GM21381 (cell line): Measurements from ENCODE around the gene GTPBP1.
A peak's percentile ranks its signal among the peaks of the same experiment; 100 is the strongest.

Experiments used
- ATAC-seq: cut with Tn5 transposase; IDR thresholded peaks from one replicate; pipeline ENCODE4 v1.9.1; 2021; ENCODE audit warnings: mild to moderate bottlenecking, moderate library complexity; ENCODE audit not compliant: unreplicated experiment

The GTPBP1 gene

GRCh38 chr22:38700789-38701628 is 4.7 kb upstream of the GTPBP1 start, which contains the start of gene JOSD1:
Gene JOSD1 (minus strand): TSS chr22:38700943. CDS start chr22:38699987, 956 bp downstream.
- peak; percentile 51 for ATAC-seq

- no peak for ATAC-seq
These were observed 1.0 kb upstream of the GTPBP1 start for GRCh38 chr22:38704654-38705234.

- peak; percentile 3 for ATAC-seq
These were observed 557 bp downstream of the GTPBP1 start for GRCh38 chr22:38706101-38706900.

- ATAC-seq = no peak
These were observed 1.1 kb downstream of the GTPBP1 start for GRCh38 chr22:38706901-38707195.

- ATAC-seq = no peak
These were observed 1.6 kb downstream of the GTPBP1 start for GRCh38 chr22:38707346-38707745.

GRCh38 chr22:38707984-38708383 is 2.2 kb downstream of the GTPBP1 start:
- ATAC-seq = no peak

- no peak for ATAC-seq
These were observed 3.6 kb downstream of the GTPBP1 start for GRCh38 chr22:38709306-38709705.

GRCh38 chr22:38710351-38710750 is 4.6 kb downstream of the GTPBP1 start:
- ATAC-seq = no peak

- ATAC-seq = no peak
These were observed 5.1 kb downstream of the GTPBP1 start for GRCh38 chr22:38710866-38711265.

- no peak for ATAC-seq
These were observed 6.9 kb downstream of the GTPBP1 start for GRCh38 chr22:38712486-38713207.

GRCh38 chr22:38713921-38714320 is 8.2 kb downstream of the GTPBP1 start:
- no peak for ATAC-seq

- ATAC-seq = no peak
These were observed 9.5 kb downstream of the GTPBP1 start for GRCh38 chr22:38715176-38715764.

GRCh38 chr22:38715852-38716251 is 10.1 kb downstream of the GTPBP1 start:
- ATAC-seq = no peak

- no peak for ATAC-seq
These were observed 10.5 kb downstream of the GTPBP1 start for GRCh38 chr22:38716271-38716670.

- no peak for ATAC-seq
These were observed 11.1 kb downstream of the GTPBP1 start for GRCh38 chr22:38716826-38717225.

- no peak for ATAC-seq
These were observed 11.5 kb downstream of the GTPBP1 start for GRCh38 chr22:38717244-38717643.

GRCh38 chr22:38718414-38718813 is 12.7 kb downstream of the GTPBP1 start:
- no peak for ATAC-seq

- no peak for ATAC-seq
These were observed 13.5 kb downstream of the GTPBP1 start for GRCh38 chr22:38719196-38719595.

- no peak for ATAC-seq
These were observed 14.6 kb downstream of the GTPBP1 start for GRCh38 chr22:38720350-38720749.

GRCh38 chr22:38721551-38721950 is 15.8 kb downstream of the GTPBP1 start:
- ATAC-seq = no peak

GRCh38 chr22:38724176-38724575 is 18.4 kb downstream of the GTPBP1 start:
- no peak for ATAC-seq
